Stimulated activated CD4-positive, alpha-beta T cell treated with anti-CD3 and anti-CD28 coated beads, Interleukin-12 subunit alpha, Interleukin-12 subunit beta, amount 100 ng/mL, for 24 hours (primary cell): ENCODE measurements around the gene WFDC10A.
"Not testable (repeated sequence)": the region's sequence is repeated elsewhere in the genome, so short reads cannot be mapped to it uniquely, and the experiment has no call there.

ENCODE experiments used
- DNase-seq, 2 experiments: peaks; one replicate each; pipeline ENCODE4 v3.0.0-alpha.2; 2020; ENCODE audit warnings: low read depth in 2 of 2

WFDC10A gene

DNA sequence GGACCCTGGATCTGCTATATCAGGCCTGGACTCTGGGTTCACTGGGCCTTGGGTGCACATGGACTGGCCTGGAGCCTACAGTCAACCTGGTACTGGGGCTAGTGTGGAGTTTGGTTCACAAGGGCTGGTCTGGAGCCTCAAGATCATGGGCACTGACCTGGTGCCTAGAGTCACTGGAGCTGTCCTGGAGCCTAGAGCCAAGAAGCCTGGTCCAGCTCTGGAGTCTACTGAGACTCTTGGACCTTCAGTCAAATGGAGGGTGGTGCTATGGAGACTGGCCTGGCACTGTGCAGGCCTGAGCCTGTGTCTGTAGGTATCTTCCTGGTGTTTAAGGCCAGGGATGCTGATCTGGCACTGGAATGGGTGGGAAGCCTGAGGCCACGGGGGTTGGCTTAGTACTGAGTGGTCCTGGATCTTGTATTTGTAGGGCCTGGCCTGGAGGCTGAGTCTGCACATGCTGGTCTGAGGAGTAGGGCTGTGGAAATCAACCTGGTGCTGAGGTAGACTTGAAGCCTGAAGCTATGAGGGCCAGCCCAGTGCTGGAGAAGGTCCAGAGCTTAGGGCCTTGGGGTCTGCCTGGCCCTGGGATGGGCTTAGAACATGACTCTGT, 18.0 kb downstream of the WFDC10A start:
- DNase-seq: no peak

DNA sequence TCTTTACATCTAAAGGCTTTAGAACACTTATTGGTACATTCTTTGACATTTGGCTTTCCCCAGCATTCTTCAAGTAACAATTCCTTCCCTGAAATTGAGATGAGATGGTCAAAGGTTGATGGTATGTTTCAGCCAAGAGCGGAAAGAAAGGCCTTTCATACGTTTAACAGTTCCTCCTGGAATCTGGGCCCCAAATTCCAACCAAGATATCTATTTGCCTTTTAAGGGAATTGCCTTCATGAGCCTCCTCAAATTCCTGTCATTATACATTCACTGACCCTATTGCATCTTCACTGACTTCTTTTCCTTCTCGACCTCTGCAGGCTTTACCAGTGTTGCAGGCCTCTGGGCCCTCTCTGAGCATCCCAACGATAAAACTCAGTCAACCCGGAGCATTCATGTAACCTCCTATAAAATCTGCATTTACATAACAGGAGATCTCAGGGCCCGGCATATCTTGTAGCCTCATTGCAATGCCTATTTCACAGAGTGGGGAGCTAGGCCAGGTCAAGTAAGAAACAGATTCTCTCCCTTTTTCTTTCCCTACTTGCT, 19.8 kb downstream of the WFDC10A start:
- DNase-seq: no peak

GRCh38 chr20:45651726-45652125, 22.2 kb downstream of the WFDC10A start:
- not testable (repeated sequence) for DNase-seq

DNA sequence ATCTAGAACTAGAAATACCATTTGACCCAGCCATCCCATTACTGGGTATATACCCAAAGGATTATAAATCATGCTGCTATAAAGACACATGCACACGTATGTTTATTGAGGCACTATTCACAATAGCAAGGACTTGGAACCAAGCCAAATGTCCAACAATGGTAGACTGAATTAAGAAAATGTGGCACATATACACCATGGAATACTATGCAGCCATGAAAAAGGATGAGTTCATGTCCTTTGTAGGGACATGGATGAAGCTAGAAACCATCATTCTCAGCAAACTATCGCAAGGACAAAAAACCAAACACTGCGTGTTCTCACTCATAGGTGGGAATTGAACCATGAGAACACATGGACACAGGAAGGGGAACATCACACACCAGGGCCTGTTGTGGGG, 27.5 kb downstream of the WFDC10A start:
- DNase-seq: not testable (repeated sequence)

DNA sequence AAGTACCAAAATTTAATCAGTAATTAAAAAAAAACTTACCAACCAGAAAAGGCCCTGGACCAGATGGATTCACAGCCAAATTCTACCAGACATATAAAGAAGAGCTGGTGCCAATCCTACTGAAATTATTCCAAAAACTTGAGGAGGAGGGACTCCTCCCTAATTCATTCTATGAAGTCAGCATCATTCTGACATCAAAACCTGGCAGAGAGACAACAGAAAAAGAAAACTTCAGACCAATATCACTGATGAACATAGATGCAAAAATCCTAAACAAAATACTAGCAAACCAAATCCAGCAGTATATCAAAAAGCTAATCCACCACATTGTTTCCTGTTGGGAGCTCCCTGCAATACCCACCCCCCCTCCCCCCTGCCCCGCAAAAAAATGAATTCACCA, 40.6 kb downstream of the WFDC10A start, which contains the start of gene WFDC11:
TSS of gene WFDC11 (minus strand) at position 101 of the 400 bp plus-strand sequence. CDS start 19,639 bp downstream, outside the sequence.
- DNase-seq: no peak

DNA sequence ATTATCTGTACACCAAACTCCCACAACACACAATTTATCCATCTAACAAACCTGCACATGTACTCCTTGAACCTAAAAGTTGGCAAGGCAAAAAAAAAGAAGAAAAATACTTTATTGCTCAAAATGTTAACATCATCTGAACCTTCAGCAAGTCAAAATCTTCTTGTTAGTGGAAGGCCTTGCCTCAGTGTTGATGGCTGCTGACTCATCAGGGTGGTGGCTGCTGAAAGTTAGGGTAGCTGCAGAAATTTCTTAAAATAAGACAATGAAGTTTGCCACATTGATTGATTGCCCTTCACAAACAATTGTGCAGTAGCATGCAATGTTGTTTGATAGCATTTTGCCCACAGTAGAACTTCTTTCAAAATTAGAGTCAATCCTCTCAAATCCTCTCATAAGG, 43.2 kb downstream of the WFDC10A start:
- DNase-seq: no peak

- no peak for DNase-seq
Measured at GRCh38 chr20:45679650-45680049, 50.1 kb downstream of the WFDC10A start.
